Large intestine (tissue), 3 donors: ENCODE measurements around the gene NGEF. TPM values are rescaled to one million over a fixed set of nuclear protein-coding genes. Genes with fewer than 3 reads are reported as not detected.
"Not testable (repeated sequence)": the region's sequence is repeated elsewhere in the genome, so short reads cannot be mapped to it uniquely, and the experiment has no call there.

Experiments used
- DNase-seq, 2 donors: peaks; one replicate each; pipeline versions ENCODE4 v3.0.0 to v3.0.0-alpha.2; 2013
- H3K27ac ChIP-seq: one replicate; pipeline ENCODE4 v1.5.1; 2013; ENCODE audit warnings: low read length
- H3K27me3 ChIP-seq: 2 replicates; pipeline ENCODE4 v1.6.1; 2013; ENCODE audit warnings: low read length; ENCODE audit not compliant: control insufficient read depth, insufficient read depth
- H3K36me3 ChIP-seq: 2 replicates; pipeline ENCODE4 v1.6.1; 2013; ENCODE audit warnings: low read length; ENCODE audit not compliant: control insufficient read depth, insufficient read depth
- H3K4me1 ChIP-seq: one replicate; pipeline ENCODE4 v1.6.1; 2013; ENCODE audit warnings: low read length; ENCODE audit not compliant: control insufficient read depth, insufficient read depth
- H3K4me3 ChIP-seq: one replicate; pipeline ENCODE4 v1.5.1; 2013; ENCODE audit warnings: low read length
- H3K9me3 ChIP-seq: one replicate; pipeline ENCODE4 v1.6.1; 2013; ENCODE audit warnings: mild to moderate bottlenecking, low read depth, low read length, moderate library complexity; ENCODE audit not compliant: control insufficient read depth
- WGBS: methylation state at CpG from one replicate; pipeline ENCODE4 v1.1.5; 2013; ENCODE audit warnings: low lambda C conversion rate; ENCODE audit not compliant: insufficient coverage; 5-methylcytosine and 5-hydroxymethylcytosine counted together
- polyA plus RNA-seq: library from polyadenylated mRNA; unstranded; fragments of 120-200 nt; gene quantifications from one replicate; pipeline ENCODE4 v1.2.1, GENCODE V29; 2013

Gene NGEF
- polyA plus RNA-seq, 1 donor, result 22.9 TPM

- WGBS, result no CpG with 5 or more reads among the region's 2 CpGs
- DNase-seq, result no peak
- H3K4me1 ChIP-seq, result no peaks in the 10 kb centered on the region
- H3K4me3 ChIP-seq, result no peak overlapping the region
- no peaks in the 10 kb centered on the region for H3K27me3 ChIP-seq
- no peaks in the 10 kb centered on the region for H3K36me3 ChIP-seq
- H3K27ac ChIP-seq, result no peak overlapping the region
- H3K9me3 ChIP-seq, result no peaks in the 10 kb centered on the region
These were observed 7.4 kb upstream of the NGEF start for GRCh38 chr2:233020454-233020853.

GRCh38 chr2:233019610-233020009 is 6.6 kb upstream of the NGEF start:
- H3K27ac ChIP-seq, H3K36me3 ChIP-seq, H3K9me3 ChIP-seq, H3K27me3 ChIP-seq, H3K4me3 ChIP-seq, H3K4me1 ChIP-seq, DNase-seq: not testable (repeated sequence)
- no CpG with 5 or more reads among the region's 4 CpGs for WGBS

GRCh38 chr2:233017947-233018346 is 4.9 kb upstream of the NGEF start:
- DNase-seq, result peak; percentile 42 to 62
- H3K4me3 ChIP-seq, result no peak overlapping the region
- H3K9me3 ChIP-seq, result no peaks in the 10 kb centered on the region
- 43% methylated on average over 1 of the region's 1 CpG for WGBS
- H3K36me3 ChIP-seq, result no peaks in the 10 kb centered on the region
- peak overlapping the region; percentile 39 for H3K27ac ChIP-seq
- H3K4me1 ChIP-seq, result peaks cover 5% of the 10 kb centered on the region
- H3K27me3 ChIP-seq, result no peaks in the 10 kb centered on the region

- peaks cover 10% of the 10 kb centered on the region for H3K4me1 ChIP-seq
- no peaks in the 10 kb centered on the region for H3K36me3 ChIP-seq
- no peaks in the 10 kb centered on the region for H3K9me3 ChIP-seq
- no peak for DNase-seq
- no peak overlapping the region for H3K4me3 ChIP-seq
- WGBS, result 100% methylated on average over 1 of the region's 1 CpG
- H3K27ac ChIP-seq, result no peak overlapping the region
- H3K27me3 ChIP-seq, result no peaks in the 10 kb centered on the region
These were observed 2.1 kb upstream of the NGEF start for GRCh38 chr2:233015019-233015645.

- no CpG with 5 or more reads among the region's 1 CpG for WGBS
- Histone ChIP-seq H3K4me1 (peaks cover 10% of the 10 kb centered on the region), H3K27ac (no peak overlapping the region), H3K27me3 (no peaks in the 10 kb centered on the region), H3K36me3 (no peaks in the 10 kb centered on the region), H3K4me3 (no peak overlapping the region), H3K9me3 (no peaks in the 10 kb centered on the region)
- no peak for DNase-seq
These were observed 594 bp upstream of the NGEF start for GRCh38 chr2:233013650-233014049.

- peaks cover 10% of the 10 kb centered on the region for H3K4me1 ChIP-seq
- H3K4me3 ChIP-seq, result peak overlapping the region; percentile 5
- H3K9me3 ChIP-seq, result no peaks in the 10 kb centered on the region
- H3K27me3 ChIP-seq, result no peaks in the 10 kb centered on the region
- DNase-seq, result peak; percentile 21 to 72
- no CpG with 5 or more reads among the region's 12 CpGs for WGBS
- H3K36me3 ChIP-seq, result no peaks in the 10 kb centered on the region
- peak overlapping the region; percentile 42 for H3K27ac ChIP-seq
These were observed 620 bp downstream of the NGEF start for GRCh38 chr2:233012301-233012971.

GRCh38 chr2:233011702-233012131 is 1.3 kb downstream of the NGEF start:
- WGBS, result no CpG with 5 or more reads among the region's 1 CpG
- Histone ChIP-seq H3K9me3 (no peaks in the 10 kb centered on the region), H3K4me3 (no peak overlapping the region), H3K36me3 (no peaks in the 10 kb centered on the region), H3K27ac (no peak overlapping the region), H3K4me1 (peaks cover 10% of the 10 kb centered on the region), H3K27me3 (no peaks in the 10 kb centered on the region)
- no peak for DNase-seq

GRCh38 chr2:233011268-233011650 is 1.8 kb downstream of the NGEF start:
- 100% methylated on average over 1 of the region's 6 CpGs for WGBS
- Histone ChIP-seq H3K27ac (no peak overlapping the region), H3K9me3 (no peaks in the 10 kb centered on the region), H3K27me3 (no peaks in the 10 kb centered on the region), H3K36me3 (no peaks in the 10 kb centered on the region), H3K4me1 (peaks cover 10% of the 10 kb centered on the region), H3K4me3 (no peak overlapping the region)
- DNase-seq, result no peak

- peaks cover 10% of the 10 kb centered on the region for H3K4me1 ChIP-seq
- no peaks in the 10 kb centered on the region for H3K36me3 ChIP-seq
- H3K27me3 ChIP-seq, result no peaks in the 10 kb centered on the region
- H3K4me3 ChIP-seq, result no peak overlapping the region
- H3K27ac ChIP-seq, result no peak overlapping the region
- H3K9me3 ChIP-seq, result no peaks in the 10 kb centered on the region
- WGBS, result no CpG with 5 or more reads among the region's 9 CpGs
- DNase-seq, result no peak
These were observed 2.3 kb downstream of the NGEF start for GRCh38 chr2:233010569-233011267.

GRCh38 chr2:233009661-233010060 is 3.4 kb downstream of the NGEF start:
- H3K27me3 ChIP-seq, result no peaks in the 10 kb centered on the region
- H3K27ac ChIP-seq, result no peak overlapping the region
- no peak for DNase-seq
- no peaks in the 10 kb centered on the region for H3K36me3 ChIP-seq
- peaks cover 10% of the 10 kb centered on the region for H3K4me1 ChIP-seq
- H3K4me3 ChIP-seq, result no peak overlapping the region
- WGBS, result no CpG with 5 or more reads among the region's 3 CpGs
- H3K9me3 ChIP-seq, result no peaks in the 10 kb centered on the region
